ENCODE data around the gene PARD3B. TPM values are rescaled to one million over a fixed set of nuclear protein-coding genes. Genes with fewer than 3 reads are reported as not detected.

PARD3B gene
- total RNA-seq, 1 donor from 2014 or later, result 9.5 TPM

GRCh38 chr2:204950695-204951346, 405.5 kb downstream of the PARD3B start:
- intact Hi-C loops (cut with DNase I), result no loop called here
- no peak for DNase-seq (ENCODE audit: low spot score)

DNA sequence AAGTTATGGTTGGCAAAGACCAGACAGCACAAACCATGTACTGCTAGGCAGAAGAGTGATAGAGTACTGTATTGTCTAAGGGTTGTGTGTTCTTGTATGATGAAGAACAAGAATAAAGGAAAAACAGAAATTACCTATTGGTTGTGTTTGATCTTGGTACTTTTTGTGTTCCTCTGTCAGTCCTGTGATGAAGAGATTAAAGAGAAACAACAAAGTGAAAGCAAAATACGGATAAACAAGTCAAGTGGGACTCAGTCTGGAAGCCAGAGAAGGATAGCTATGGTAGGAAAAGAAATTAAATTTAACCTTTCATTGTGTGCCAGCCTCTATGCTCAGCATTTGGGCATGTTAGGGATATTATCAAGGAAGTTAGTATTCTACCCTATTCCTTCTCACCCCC, 413.1 kb downstream of the PARD3B start:
- DNase-seq (ENCODE audit: low spot score), result no peak
- intact Hi-C loops (cut with DNase I), result no loop called here

DNA sequence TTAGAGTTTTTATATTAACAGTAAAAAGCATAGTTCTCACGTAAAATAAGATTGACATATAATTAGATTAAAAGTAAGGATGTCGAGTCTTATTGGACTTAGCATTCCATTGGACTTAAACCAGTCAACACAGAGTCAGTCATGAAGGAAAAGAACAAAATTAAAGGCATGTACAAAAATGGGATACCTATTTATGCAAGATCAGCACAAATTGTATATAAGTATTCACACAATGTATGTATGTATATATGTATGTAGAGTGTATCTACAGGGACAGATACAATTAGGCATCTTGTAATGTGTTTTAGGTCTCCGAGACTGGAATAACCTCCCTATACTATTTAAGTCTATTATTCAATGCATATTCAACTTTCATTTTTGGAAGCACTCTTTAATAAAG, 419.1 kb downstream of the PARD3B start:
- no peak for DNase-seq (ENCODE audit: low spot score)
- intact Hi-C loops (cut with DNase I), result no loop called here

GRCh38 chr2:204966245-204966644, 421.0 kb downstream of the PARD3B start:
- DNase-seq (ENCODE audit: low spot score), result no peak
- intact Hi-C loops (cut with DNase I), result no loop called here

DNA sequence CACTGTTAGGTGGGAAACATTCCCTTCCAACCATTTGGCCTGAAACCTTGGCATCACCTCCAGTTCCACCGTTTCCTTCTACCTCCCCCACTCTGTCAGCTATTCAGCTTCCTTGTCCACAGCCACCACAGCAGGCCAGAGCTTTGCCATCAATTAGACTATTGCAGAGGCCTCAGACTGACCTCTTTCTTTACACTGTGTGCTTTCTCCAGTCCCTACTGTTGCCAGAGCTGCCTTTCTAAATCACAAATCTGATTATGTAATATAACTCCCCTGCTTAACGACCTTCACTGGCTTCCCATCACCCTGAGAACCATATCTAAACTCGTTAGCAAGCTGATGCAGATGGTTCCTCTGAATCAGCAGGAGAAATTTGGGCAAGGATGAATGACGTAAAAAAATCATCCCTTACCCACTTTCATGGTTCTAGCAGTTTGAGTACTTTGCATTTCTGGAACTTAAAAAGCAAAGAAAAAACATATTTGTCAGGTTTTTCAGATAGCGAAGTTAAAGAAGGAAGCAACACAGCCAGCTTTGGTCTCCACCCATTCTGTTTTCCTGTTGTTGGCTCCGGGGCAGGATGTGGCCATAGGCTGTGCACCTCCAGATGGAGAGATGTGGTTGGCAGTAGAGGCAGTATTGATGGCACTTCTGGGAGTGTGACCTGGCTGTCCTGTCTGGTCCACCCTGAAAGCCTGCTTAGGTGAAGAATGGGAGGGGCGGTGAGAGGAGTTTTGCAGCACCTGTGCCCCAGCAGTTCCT, 422.1 kb downstream of the PARD3B start:
- intact Hi-C loops (cut with DNase I), result no loop called here

DNA sequence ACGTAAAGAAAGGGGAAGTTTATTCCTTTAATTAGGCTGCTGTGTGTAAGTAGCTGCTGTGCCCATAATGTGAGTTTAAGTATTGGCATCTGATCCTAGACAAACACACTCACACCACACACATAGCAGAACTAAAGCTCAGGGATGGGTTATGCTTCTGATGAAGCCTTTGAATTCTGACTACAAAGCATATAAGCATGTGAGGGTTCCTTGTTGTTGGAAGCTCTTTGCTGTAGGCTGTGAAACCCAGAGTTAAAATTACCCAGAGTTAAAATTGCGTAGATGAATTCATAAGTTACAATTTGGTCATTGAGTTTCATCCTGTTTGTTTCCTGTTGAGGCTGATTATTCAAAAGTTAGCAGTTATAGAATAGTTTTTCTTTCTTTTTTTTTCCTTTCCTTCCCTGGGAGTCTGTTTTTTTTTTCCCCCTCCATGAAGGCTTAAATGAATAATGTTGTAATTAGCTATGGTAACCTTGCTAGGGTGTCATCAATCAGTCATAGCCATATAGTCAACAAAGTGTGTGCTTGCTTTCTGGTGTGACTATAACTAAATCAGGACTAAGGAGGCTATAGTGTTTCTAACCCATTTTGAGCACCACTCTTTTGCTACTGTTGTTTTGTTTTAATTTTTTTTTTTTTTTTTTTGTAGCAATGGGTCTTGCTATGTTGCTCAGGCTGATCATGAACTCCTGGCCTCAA, 426.1 kb downstream of the PARD3B start:
- intact Hi-C loops (cut with DNase I), result no loop called here

More for the DNA sequence above, 422.1 kb downstream of the PARD3B start:
- no peak for DNase-seq (ENCODE audit: low spot score)

DNA sequence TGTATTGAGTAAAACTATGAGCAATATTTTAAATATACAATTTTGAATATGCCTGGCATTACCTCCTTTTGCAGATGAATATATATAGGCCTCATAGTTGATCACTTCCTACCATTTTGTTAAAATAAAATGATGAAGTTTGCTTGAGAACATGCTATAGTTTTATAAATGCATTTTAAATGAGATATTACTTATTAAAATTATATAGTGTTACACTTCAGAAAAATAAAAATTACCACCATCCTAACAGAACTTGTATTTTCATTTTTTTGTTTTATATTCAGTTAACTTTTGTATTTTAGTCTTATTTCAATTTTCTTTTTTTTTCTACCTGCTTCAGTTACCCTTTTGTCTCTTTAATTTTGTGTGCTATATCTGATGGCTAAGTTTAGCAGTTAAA, 426.9 kb downstream of the PARD3B start:
- no peak for DNase-seq (ENCODE audit: low spot score)
- intact Hi-C loops (cut with DNase I), result no loop called here

More for the DNA sequence above, 426.1 kb downstream of the PARD3B start:
- no peak for DNase-seq (ENCODE audit: low spot score)

- DNase-seq (ENCODE audit: low spot score), result no peak
- intact Hi-C loops (cut with DNase I), result no loop called here
These were observed 427.5 kb downstream of the PARD3B start for GRCh38 chr2:204972606-204973336.

DNA sequence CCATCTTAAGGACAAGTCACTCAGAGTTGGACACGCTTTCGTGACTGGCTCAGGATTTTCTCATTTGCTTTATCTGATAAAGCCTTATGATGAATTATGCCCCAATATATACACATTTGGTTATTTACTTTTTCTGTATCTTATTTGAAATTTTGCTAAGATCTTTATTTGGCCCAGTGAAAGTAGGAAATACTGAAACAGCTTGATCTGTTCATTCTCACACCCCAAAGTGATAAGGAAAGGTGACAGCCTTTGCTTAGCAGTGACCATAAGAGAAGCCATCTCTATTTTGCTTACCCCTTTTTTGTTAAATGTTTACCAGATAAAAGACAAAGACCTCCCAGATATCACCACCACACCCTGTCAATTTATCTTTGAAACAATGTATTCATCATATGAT, 428.3 kb downstream of the PARD3B start:
- DNase-seq (ENCODE audit: low spot score), result no peak
- intact Hi-C loops (cut with DNase I), result no loop called here

DNA sequence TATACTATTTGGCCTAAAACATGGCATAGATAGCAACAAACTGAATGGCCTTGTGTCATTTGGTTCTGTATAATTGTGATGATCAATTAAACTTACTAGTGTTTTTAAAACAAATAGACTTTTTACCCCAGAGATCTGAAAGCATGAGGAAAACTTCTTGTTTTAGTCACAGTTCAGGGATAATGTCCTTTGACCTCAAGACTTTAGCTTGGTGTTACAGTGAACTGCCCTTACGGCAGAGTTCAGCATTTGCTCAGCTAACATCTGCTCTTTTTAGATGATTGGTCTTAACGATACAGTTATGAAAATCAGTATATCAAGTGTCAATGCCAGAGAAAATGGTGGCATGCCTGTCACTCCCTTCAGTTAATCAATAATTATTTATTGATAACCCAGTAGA, 429.2 kb downstream of the PARD3B start:
- no peak for DNase-seq (ENCODE audit: low spot score)
- intact Hi-C loops (cut with DNase I), result no loop called here

GRCh38 chr2:204977914-204978313, 432.6 kb downstream of the PARD3B start:
- DNase-seq (ENCODE audit: low spot score), result no peak
- intact Hi-C loops (cut with DNase I), result no loop called here

- no peak for DNase-seq (ENCODE audit: low spot score)
- intact Hi-C loops (cut with DNase I), result no loop called here
These were observed 437.0 kb downstream of the PARD3B start for GRCh38 chr2:204982303-204982702.

DNA sequence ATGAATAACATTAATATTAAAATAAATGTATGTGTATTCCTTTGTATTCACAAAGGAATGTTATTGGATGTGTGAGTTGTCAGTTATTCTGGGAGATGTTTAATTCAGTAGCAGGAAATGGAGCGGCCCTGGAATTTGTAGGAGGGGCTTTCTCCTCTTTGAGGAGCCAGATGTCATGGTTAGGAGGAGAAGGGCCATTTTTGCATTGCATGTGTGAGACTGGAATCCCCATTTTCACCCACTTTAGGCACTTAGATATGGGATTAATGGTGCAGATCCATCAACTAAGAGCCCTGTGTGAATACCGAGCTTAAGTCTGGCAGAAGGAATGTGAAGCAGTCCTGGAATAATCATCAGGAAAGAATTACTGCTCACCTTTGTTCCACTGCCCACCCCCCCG, 439.2 kb downstream of the PARD3B start:
- intact Hi-C loops (cut with DNase I), result no loop called here
- no peak for DNase-seq (ENCODE audit: low spot score)

DNA sequence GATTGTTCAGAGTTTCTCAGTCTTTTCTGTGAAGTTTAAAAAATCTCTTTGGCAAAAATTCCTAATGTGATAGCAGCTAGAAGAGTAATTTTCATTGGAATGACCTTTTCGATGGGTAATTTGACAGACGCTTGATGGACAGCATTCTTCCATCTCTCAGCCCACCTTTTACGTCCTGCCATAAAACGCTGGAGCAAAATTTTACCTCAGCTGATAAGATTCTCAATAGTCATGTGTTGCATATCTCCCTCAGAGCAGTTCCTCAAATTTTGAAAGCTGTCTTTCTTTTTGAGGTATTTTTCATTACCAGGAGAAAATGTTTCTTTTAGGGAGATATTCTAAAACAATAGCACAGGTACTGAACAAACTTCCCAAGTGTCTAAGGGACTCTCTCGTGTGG, 441.4 kb downstream of the PARD3B start:
- DNase-seq (ENCODE audit: low spot score), result no peak
- intact Hi-C loops (cut with DNase I), result no loop called here

DNA sequence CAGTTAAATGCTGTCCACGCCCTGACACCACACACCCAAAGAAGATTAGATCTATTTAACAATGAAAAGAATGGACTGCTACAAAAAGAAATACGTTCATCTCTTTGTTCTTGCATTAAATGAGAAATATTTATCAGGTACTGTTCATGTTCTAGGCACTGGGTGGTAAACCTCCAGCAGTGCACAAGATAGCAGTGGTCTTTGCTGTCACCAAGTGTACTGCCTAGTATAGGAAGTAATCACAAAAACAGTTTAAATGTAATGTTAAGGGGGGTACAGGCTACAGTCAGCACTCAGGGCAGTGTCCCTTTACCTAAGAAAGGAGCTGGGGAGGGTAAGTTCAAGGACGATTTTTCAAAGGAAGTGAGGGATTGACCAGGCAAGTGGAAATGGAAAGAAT, 443.6 kb downstream of the PARD3B start:
- DNase-seq (ENCODE audit: low spot score), result no peak
- intact Hi-C loops (cut with DNase I), result no loop called here

- intact Hi-C loops (cut with DNase I), result no loop called here
- DNase-seq (ENCODE audit: low spot score), result no peak
These were observed 444.6 kb downstream of the PARD3B start for GRCh38 chr2:204989877-204990276.

DNA sequence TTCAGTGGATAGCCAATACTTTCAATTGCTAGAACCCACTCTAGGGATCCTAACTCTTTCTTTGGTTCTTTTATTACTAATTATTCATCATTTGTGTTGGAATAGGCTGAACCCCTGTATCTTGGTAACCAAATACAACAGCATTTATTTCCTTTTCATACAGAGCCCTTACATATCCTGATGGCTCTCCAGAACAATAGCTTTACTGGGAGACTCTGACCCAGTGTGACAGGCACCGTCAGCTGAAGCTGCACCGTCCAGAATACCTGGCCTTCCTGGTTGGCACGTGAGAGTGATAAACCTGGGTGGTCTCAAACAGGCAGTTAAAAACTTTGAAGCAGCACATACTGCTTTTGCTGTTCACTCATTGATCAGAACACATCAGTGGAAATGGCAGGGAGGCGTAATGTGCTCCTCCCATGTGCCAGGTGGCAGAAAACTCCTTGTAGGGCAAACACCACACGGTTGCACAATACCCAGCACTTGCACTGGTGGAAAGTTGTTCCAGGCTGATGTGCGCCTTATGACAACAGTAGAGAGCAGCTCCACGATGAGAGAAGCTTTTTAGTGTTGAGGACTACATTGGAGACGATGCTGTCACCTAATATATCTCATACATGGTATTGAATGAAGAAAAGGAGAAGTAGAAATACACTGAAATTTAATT, 456.2 kb downstream of the PARD3B start:
- no peak for DNase-seq (ENCODE audit: low spot score)
- intact Hi-C loops (cut with DNase I), result no loop called here

DNA sequence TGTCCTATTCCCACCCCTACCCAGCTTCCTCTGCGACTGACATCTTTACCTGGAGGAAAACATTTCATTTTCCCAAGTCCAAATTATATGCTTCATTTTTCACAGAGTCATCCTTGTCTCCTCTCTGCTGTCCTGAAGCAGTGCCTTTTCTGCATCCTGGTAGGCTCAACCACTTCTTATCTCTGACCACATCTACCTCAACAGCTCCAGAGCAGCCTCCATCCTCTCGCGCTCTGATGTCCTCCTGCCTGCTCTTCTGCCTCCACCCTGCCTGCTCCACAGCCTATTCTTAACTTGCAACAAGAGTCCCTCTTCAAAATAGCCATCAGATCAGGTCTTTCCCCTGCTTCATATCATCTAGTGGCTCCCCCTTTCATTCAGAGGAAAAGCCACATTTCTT, 457.1 kb downstream of the PARD3B start:
- intact Hi-C loops (cut with DNase I), result no loop called here
- no peak for DNase-seq (ENCODE audit: low spot score)

- intact Hi-C loops (cut with DNase I), result no loop called here
- no peak for DNase-seq (ENCODE audit: low spot score)
These were observed 458.0 kb downstream of the PARD3B start for GRCh38 chr2:205003288-205003687.

GRCh38 chr2:205010196-205010595, 464.9 kb downstream of the PARD3B start:
- intact Hi-C loops (cut with DNase I), result no loop called here
- no peak for DNase-seq (ENCODE audit: low spot score)
